PFSK-1 (cell line): ENCODE measurements around the gene INVS.

Experiments used
- POLR2AphosphoS5 ChIP-seq: IDR thresholded peaks from 2 replicates; pipeline ENCODE4 v1.6.1; 2012; ENCODE audit warnings: low read depth, mild to moderate bottlenecking, control low read depth, low read length, moderate library complexity
- REST ChIP-seq, 2 experiments: IDR thresholded peaks; 2 replicates each; pipeline versions ENCODE4 v1.6.1 to v1.8.0; 2011 to 2012; ENCODE audit warnings: low read depth in 2 of 2, low read length in 2 of 2, control low read depth in 1 of 2, inconsistent platforms in 1 of 2, mild to moderate bottlenecking in 1 of 2, moderate library complexity in 1 of 2; ENCODE audit not compliant: insufficient read depth in 1 of 2
- SIN3A ChIP-seq: IDR thresholded peaks from 2 replicates; pipeline ENCODE4 v1.6.1; 2012; ENCODE audit warnings: mild to moderate bottlenecking, low read length, moderate library complexity, borderline replicate concordance; ENCODE audit not compliant: insufficient read depth
- TAF1 ChIP-seq: IDR thresholded peaks from 2 replicates; pipeline ENCODE4 v1.6.1; 2012; ENCODE audit warnings: low read length, control low read depth, borderline replicate concordance; ENCODE audit not compliant: insufficient read depth

- TF ChIP-seq TAF1: no peak
- TF ChIP-seq POLR2AphosphoS5: no peak
- TF ChIP-seq REST (IDR thresholded peaks at IDR 0.05; ENCODE audit: insufficient read depth in 1 of 2, low read depth in 2 of 2, low read length in 2 of 2): no peak
- TF ChIP-seq SIN3A: no peak
These were observed 26.2 kb upstream of the INVS start for GRCh38 chr9:100072805-100073204.
